Karpas-422 (cell line): Measurements from ENCODE around the gene BAZ2B. TPM values are rescaled to one million over a fixed set of nuclear protein-coding genes. Genes with fewer than 3 reads are reported as not detected.

Experiments used
- DNase-seq: peaks from one replicate; pipeline ENCODE4 v3.0.0-alpha.2; 2015
- H2AFZ ChIP-seq: fragments of 200-600 bp; sonication (generic); 2 replicates; pipeline ENCODE4 v1.6.1; 2014; ENCODE audit warnings: antibody characterized with exemption, low read length, mixed read lengths
- H3K27ac ChIP-seq: fragments of 200-600 bp; sonication (generic); 2 replicates; pipeline ENCODE4 v1.5.1; 2014; ENCODE audit warnings: mild to moderate bottlenecking, low read length, moderate library complexity
- H3K27me3 ChIP-seq: fragments of 200-600 bp; sonication (generic); 2 replicates; pipeline ENCODE4 v1.6.1; 2014; ENCODE audit warnings: low read length, mixed read lengths
- H3K36me3 ChIP-seq: fragments of 200-600 bp; sonication (generic); 2 replicates; pipeline ENCODE4 v1.6.1; 2014; ENCODE audit warnings: low read length, mixed read lengths; ENCODE audit not compliant: insufficient read depth
- H3K4me1 ChIP-seq: fragments of 200-600 bp; sonication (generic); 2 replicates; pipeline ENCODE4 v1.6.1; 2014; ENCODE audit warnings: mild to moderate bottlenecking, low read length, mixed read lengths
- H3K4me2 ChIP-seq: fragments of 200-600 bp; sonication (generic); 2 replicates; pipeline ENCODE4 v1.6.1; 2014; ENCODE audit warnings: low read length, low read depth, mild to moderate bottlenecking; ENCODE audit not compliant: poor library complexity, severe bottlenecking
- H3K4me3 ChIP-seq: fragments of 200-600 bp; sonication (generic); 2 replicates; pipeline ENCODE4 v1.5.1; 2014; ENCODE audit warnings: mild to moderate bottlenecking, antibody characterized with exemption, low read length, mixed read lengths
- H3K79me2 ChIP-seq: fragments of 200-600 bp; sonication (generic); 2 replicates; pipeline ENCODE4 v1.6.1; 2014; ENCODE audit warnings: mild to moderate bottlenecking, low read length, mixed read lengths
- H3K9ac ChIP-seq: fragments of 200-600 bp; sonication (generic); 2 replicates; pipeline ENCODE4 v1.6.0; 2014; ENCODE audit warnings: low read length
- H3K9me2 ChIP-seq: fragments of 200-600 bp; sonication (generic), shearing (Covaris generic); replicated peaks from 2 replicates; pipeline ENCODE4 v1.6.0; 2014; ENCODE audit warnings: mild to moderate bottlenecking, low read length, moderate library complexity; ENCODE audit not compliant: insufficient read depth
- H3K9me3 ChIP-seq: fragments of 300-700, 200-600 bp; sonication (generic); 2 replicates; pipeline ENCODE4 v1.6.1; 2014; ENCODE audit warnings: low read length, mixed read lengths
- H4K20me1 ChIP-seq: fragments of 200-600 bp; sonication (generic); 2 replicates; pipeline ENCODE4 v1.6.1; 2014; ENCODE audit warnings: mild to moderate bottlenecking, antibody characterized with exemption, low read length, low read depth; ENCODE audit not compliant: insufficient read depth
- total RNA-seq: library from RNA; depleted of rRNA; stranded (reverse); fragments of >200 nt; shearing (Covaris generic); gene quantifications from 2 replicates; pipeline ENCODE4 v1.2.3, GENCODE V29; 2014; ENCODE audit warnings: low replicate concordance

BAZ2B gene
- total RNA-seq, 1 experiment from 2014 or later: 2.2 TPM

DNA sequence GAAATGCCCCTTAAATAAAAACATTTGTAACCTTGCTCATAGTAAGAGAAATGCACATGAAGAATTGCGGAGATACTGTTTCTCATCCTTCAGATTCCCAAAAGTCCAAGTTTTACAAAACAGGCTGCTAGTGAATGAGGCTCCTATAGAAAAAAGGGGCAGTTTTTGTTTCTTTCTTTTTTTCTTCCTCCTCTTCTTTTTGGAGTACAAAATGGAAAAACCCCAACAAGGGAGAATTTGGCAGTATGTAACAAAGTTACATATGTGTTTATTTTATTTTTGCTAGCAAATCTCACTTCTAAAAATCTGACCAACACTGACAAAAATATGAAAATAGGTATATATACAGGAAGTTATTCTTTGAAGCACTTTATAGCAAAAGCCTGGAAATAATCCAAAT is 7.1 kb upstream of the BAZ2B start:
- Histone ChIP-seq H3K4me2 (no peak overlapping the region), H3K27ac (no peak overlapping the region), H3K79me2 (no peaks in the 10 kb centered on the region), H3K4me3 (no peak overlapping the region), H3K9me2 (no peaks in the 10 kb centered on the region), H4K20me1 (no peaks in the 10 kb centered on the region), H3K9me3 (no peaks in the 10 kb centered on the region), H3K9ac (no peak overlapping the region), H3K36me3 (no peaks in the 10 kb centered on the region), H2AFZ (no peak overlapping the region), H3K27me3 (no peaks in the 10 kb centered on the region), H3K4me1 (no peaks in the 10 kb centered on the region)
- DNase-seq: no peak

DNA sequence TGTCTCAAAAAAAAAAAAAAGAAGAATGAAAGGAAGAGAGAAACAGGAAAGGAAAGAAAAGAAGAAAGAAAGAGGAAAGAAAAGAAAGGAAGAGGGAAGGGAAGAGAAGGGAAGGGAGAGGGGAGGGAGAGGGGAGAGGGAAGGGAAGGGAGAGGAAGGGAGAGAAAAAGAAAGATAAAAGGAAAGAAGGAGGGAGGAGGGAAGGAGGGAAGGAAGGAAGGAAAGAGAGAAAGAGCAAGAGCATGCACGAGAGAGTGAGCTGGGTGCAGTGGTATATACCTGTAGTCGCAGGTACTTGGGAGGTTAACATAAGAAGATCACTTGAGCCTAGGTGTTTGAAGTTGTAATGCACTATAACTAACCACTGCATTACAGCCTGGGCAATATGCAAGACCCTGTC is 6.6 kb upstream of the BAZ2B start:
- no peaks in the 10 kb centered on the region for H3K27me3 ChIP-seq
- no peaks in the 10 kb centered on the region for H3K4me1 ChIP-seq
- no peak overlapping the region for H2AFZ ChIP-seq
- no peaks in the 10 kb centered on the region for H3K9me2 ChIP-seq
- no peak overlapping the region for H3K27ac ChIP-seq
- no peak overlapping the region for H3K4me3 ChIP-seq
- no peak overlapping the region for H3K4me2 ChIP-seq
- no peaks in the 10 kb centered on the region for H4K20me1 ChIP-seq
- H3K36me3 ChIP-seq: no peaks in the 10 kb centered on the region
- no peaks in the 10 kb centered on the region for H3K79me2 ChIP-seq
- no peak overlapping the region for H3K9ac ChIP-seq
- DNase-seq: no peak
- no peaks in the 10 kb centered on the region for H3K9me3 ChIP-seq

DNA sequence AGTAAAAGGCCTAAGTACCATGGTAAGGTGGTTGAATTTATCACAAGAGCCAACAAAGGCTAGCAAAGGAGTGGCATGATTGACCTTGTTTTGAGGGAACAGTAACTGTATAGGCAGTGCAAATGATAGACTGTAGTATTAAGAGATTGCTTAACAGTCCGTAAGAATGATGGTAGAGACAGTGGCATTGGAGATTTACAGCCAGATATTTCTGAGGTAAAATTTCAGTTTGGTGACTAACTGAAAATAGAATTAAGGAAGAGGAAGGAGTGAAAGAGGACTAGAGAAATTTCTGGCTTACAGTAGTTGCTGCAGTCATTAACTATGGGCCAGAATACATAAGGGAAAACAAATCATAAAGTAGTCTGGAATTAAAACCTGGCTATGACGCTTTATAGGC is 4.4 kb upstream of the BAZ2B start:
- Histone ChIP-seq H3K36me3 (no peaks in the 10 kb centered on the region), H3K9ac (no peak overlapping the region), H3K79me2 (no peaks in the 10 kb centered on the region), H3K9me2 (no peaks in the 10 kb centered on the region), H3K4me3 (no peak overlapping the region), H2AFZ (no peak overlapping the region), H4K20me1 (no peaks in the 10 kb centered on the region), H3K27ac (no peak overlapping the region), H3K27me3 (no peaks in the 10 kb centered on the region), H3K9me3 (no peaks in the 10 kb centered on the region), H3K4me2 (no peak overlapping the region), H3K4me1 (peaks cover 3% of the 10 kb centered on the region)
- DNase-seq: no peak

DNA sequence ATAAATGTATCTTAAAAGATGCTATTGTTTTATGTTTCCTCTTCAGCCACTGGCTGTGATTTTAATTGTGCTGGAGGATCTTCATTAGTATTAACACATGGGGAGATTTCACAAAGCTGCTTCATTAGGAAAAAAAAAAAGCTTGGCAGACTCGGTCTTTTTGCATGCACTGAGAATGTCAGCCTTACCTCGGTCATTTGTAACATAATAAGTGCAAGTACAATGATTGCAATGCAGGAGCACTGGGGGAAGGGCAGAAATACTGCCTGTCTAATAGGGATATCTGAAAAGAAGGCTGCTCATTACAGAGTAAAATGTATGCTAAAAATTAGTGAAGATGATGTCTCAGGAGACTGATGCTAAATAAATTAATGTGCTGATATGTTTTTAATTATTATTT is 1.3 kb upstream of the BAZ2B start:
- Histone ChIP-seq H3K4me3 (no peak overlapping the region), H3K9me3 (no peaks in the 10 kb centered on the region), H3K27ac (no peak overlapping the region), H3K79me2 (no peaks in the 10 kb centered on the region), H4K20me1 (no peaks in the 10 kb centered on the region), H3K4me2 (no peak overlapping the region), H2AFZ (no peak overlapping the region), H3K9ac (no peak overlapping the region), H3K4me1 (peaks cover 10% of the 10 kb centered on the region), H3K36me3 (no peaks in the 10 kb centered on the region), H3K9me2 (no peaks in the 10 kb centered on the region), H3K27me3 (no peaks in the 10 kb centered on the region)
- DNase-seq: no peak

DNA sequence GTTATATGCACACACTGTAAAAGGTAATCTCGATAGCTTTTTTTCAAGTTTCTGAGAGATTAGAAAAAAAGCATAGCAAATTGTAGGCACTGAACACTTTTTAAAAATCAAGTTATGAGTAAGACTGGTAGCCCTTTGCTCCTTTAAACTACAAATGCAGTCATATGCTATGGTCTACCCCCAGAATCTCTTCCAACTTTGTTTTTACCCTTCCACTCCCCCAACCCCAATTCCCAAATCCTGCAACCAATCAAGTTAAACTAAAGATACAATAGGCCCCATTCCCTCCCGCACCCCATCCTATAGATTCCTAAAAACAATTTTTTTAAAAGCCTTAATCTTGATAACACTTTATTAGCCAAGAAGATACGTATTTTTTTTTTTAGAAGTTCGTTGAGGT is 752 bp upstream of the BAZ2B start:
- peaks cover 10% of the 10 kb centered on the region for H3K4me1 ChIP-seq
- H2AFZ ChIP-seq: no peak overlapping the region
- no peaks in the 10 kb centered on the region for H3K9me2 ChIP-seq
- H3K9ac ChIP-seq: no peak overlapping the region
- H3K27me3 ChIP-seq: no peaks in the 10 kb centered on the region
- H4K20me1 ChIP-seq: no peaks in the 10 kb centered on the region
- no peaks in the 10 kb centered on the region for H3K36me3 ChIP-seq
- H3K27ac ChIP-seq: no peak overlapping the region
- no peaks in the 10 kb centered on the region for H3K79me2 ChIP-seq
- H3K4me3 ChIP-seq: no peak overlapping the region
- no peak overlapping the region for H3K4me2 ChIP-seq
- DNase-seq: no peak
- H3K9me3 ChIP-seq: no peaks in the 10 kb centered on the region

DNA sequence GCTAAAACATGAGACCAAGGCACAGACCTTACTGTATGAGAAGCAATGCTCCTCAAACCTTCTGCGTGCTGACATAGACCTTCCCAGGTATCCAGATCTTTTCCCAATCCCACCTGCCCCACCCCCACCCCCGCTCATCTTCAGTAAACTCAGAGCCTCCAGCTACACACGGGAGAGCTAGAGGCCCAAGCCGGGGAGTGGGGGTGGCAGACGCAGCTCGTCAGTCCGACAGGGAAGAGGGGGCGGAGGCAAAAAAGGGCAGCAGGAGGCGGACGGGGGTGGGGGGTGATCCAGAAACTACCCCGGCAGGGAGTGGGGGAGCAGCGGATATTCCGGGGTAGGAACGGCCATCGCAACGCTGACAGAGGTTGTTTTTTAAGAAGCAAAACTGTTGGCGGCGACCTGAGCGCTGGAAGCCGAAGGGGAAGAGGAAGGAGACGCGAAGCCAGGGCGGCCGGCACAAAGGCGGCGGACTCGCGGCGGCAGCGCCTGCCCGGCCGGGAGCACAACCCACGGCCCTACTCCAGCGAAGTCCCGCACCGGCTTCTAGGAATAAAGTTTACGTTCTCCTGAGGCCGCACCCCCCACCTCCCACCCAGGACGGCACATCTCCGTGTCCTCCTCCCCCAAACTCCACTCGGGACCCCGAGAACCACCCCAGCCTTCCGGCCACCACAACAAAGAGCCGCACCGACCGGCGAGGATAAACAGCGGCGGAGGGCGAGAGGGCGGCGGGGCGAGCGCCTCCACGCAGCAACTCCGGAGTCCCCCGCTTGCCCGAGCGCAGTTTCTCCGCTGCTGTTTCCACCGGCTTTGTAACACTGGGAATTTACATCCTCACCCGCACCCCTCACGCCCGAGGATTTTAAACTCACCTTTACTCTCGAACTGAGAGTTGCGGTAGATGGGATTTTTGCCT is 722 bp downstream of the BAZ2B start:
- H3K27me3 ChIP-seq: no peaks in the 10 kb centered on the region
- H3K4me1 ChIP-seq: peaks cover 10% of the 10 kb centered on the region
- no peaks in the 10 kb centered on the region for H4K20me1 ChIP-seq
- H3K9me2 ChIP-seq: no peaks in the 10 kb centered on the region
- H3K36me3 ChIP-seq: no peaks in the 10 kb centered on the region
- H3K27ac ChIP-seq: no peak overlapping the region
- no peaks in the 10 kb centered on the region for H3K79me2 ChIP-seq
- H3K9me3 ChIP-seq: no peaks in the 10 kb centered on the region
- peak; percentile 59 for DNase-seq
- H3K9ac ChIP-seq: peak overlapping the region; percentile 49
- peak overlapping the region; percentile 50; the same call in 1 of the 2 replicates for H2AFZ ChIP-seq
- peak overlapping the region; percentile 76 for H3K4me2 ChIP-seq
- H3K4me3 ChIP-seq: peak overlapping the region; percentile 62

DNA sequence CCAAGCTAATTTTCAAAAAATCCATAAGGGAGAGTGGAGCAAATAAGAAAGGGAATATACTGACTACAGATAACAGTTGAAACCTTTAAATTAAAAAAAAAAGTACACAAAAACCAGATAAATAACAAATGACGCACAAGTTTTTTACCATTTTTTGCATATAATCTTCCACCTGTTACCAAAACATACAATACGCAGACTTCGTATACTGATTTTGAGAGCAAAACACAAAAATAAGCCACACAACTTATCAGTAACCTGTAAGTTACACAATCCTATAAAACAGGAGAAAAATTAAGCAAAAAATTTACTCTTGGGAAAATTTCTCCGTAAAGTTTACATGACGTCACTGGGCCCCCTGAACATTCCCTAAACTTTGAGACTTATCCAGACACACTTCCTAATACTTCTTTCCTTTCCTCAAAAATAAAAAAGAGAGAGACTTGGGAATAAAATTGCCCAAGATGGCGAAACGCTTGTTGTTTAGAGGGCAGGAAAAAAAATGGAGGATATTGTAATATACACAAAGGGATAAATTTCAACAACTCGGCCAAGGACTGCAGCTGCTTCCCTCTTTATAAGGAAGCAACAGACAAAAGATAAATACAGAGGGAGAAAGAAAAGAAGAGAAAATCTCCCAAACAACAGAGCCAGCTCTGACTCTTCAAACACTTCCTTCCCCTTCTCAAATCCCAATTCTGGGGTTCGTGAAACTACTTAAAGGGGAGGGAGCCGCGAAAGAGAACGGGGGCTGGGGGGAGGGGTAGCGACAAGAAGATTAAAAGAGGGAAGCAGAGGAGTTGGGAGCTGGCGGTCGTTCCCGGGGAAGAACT is 1.6 kb downstream of the BAZ2B start:
- Histone ChIP-seq H3K9ac (0 out of 2 replicates have a peak overlapping the region, but pooled peaks have one; percentile 49), H3K27ac (no peak overlapping the region), H3K36me3 (no peaks in the 10 kb centered on the region)

DNA sequence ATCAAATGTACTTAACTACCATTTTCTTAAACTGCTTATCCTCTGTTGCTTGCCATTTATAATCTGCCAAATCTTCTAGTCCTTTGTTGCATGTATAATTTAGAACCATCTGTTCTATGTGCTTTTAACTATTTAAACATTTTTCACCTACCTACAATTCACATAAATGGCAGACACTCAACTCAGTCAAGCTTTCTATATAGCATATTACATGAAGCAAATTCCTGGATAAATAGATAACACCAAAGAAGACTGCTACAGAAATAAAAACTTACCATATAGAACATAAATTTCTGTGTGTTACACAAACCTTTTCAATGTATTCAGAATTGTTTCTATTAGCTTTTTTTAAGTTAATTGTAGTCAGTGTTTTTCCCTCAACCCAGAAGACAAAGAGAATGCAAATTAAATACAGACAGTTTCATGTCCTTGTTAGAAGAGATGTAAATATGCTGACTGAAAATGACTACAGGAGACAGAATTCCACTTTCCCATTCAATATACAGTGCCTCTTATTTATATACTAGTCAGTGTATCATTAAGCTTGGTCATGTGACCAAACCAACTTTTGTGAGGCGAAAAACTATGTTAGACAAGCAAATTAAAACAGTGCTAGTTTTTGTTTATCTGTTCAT is 2.6 kb downstream of the BAZ2B start:
- Histone ChIP-seq H3K4me3 (no peak overlapping the region), H4K20me1 (no peaks in the 10 kb centered on the region), H3K27ac (no peak overlapping the region), H3K4me1 (peaks cover 10% of the 10 kb centered on the region), H3K79me2 (no peaks in the 10 kb centered on the region), H3K9ac (no peak overlapping the region), H2AFZ (no peak overlapping the region), H3K9me3 (no peaks in the 10 kb centered on the region), H3K4me2 (no peak overlapping the region), H3K27me3 (no peaks in the 10 kb centered on the region), H3K36me3 (no peaks in the 10 kb centered on the region), H3K9me2 (no peaks in the 10 kb centered on the region)
- DNase-seq: no peak

More for the DNA sequence above, 1.6 kb downstream of the BAZ2B start:
- DNase-seq: no peak
- Histone ChIP-seq H3K79me2 (no peaks in the 10 kb centered on the region), H3K4me2 (peak overlapping the region; percentile 76), H3K9me2 (no peaks in the 10 kb centered on the region), H3K9me3 (no peaks in the 10 kb centered on the region), H3K27me3 (no peaks in the 10 kb centered on the region), H2AFZ (no peak overlapping the region), H3K4me3 (peak overlapping the region; percentile 62; the same call in 1 of the 2 replicates), H3K4me1 (peaks cover 10% of the 10 kb centered on the region), H4K20me1 (no peaks in the 10 kb centered on the region)
